Suprapubic skin (tissue), 3 donors: Measurements from ENCODE around the gene PCDH20.

Source experiments
- POLR2A ChIP-seq, 2 donors: fragments of 450-650 bp; IDR thresholded peaks; one replicate each; pipeline ENCODE4 v1.6.1; 2017; ENCODE audit warnings: antibody characterized with exemption in 2 of 2, mild to moderate bottlenecking in 2 of 2, moderate library complexity in 2 of 2
- TF ChIP-seq, protein P1 (sequence below), 2 donors: fragments of 200-600 bp in 1 of 2; fragments of 450-650 bp in 1 of 2; sonication (generic) in 1 of 2; IDR thresholded peaks; one replicate each; pipeline ENCODE4 v1.5.1; 2016 to 2019; ENCODE audit warnings: antibody characterized with exemption in 2 of 2, mild to moderate bottlenecking in 1 of 2, moderate library complexity in 1 of 2

DNA sequence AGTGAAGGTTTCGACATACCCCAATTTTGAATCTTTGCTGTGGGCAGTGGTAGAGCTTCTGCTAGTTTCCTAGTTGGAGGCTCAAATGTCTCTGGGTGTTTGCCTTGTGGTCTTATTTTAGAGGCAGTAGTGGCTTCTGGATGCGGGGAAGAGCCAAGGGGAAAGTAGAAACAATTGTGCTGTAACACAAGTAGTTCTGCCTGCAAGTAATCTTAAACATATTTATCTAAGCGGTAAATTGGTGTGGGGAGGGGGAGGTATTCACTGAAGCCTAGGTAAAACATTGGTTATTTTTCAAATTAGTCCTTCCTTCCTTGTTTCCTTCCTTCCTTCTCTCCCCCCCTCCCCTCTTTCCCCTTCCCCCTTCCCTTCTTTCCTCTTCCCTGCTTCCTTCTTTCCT lies at the start of gene PCDH20:
- TF ChIP-seq, protein P1, sequence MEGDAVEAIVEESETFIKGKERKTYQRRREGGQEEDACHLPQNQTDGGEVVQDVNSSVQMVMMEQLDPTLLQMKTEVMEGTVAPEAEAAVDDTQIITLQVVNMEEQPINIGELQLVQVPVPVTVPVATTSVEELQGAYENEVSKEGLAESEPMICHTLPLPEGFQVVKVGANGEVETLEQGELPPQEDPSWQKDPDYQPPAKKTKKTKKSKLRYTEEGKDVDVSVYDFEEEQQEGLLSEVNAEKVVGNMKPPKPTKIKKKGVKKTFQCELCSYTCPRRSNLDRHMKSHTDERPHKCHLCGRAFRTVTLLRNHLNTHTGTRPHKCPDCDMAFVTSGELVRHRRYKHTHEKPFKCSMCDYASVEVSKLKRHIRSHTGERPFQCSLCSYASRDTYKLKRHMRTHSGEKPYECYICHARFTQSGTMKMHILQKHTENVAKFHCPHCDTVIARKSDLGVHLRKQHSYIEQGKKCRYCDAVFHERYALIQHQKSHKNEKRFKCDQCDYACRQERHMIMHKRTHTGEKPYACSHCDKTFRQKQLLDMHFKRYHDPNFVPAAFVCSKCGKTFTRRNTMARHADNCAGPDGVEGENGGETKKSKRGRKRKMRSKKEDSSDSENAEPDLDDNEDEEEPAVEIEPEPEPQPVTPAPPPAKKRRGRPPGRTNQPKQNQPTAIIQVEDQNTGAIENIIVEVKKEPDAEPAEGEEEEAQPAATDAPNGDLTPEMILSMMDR (IDR thresholded peaks at IDR 0.05): no peak
- no peak for TF ChIP-seq POLR2A (IDR thresholded peaks at IDR 0.05)
